ENCODE measurements around the gene TMEM123.

The TMEM123 gene

GRCh38 chr11:102396708-102397563 is 55.6 kb downstream of the TMEM123 start:
- no peak for TF ChIP-seq CTCF (IDR thresholded peaks at IDR 0.05; ENCODE audit: control insufficient read depth, insufficient read depth, low read depth, low read length, missing control alignments)
- DNase-seq (ENCODE audit: low read depth): no peak
- no peak overlapping the region for H3K4me3 ChIP-seq (ENCODE audit: control insufficient read depth, low read depth, low read length)

GRCh38 chr11:102395720-102396393 is 56.7 kb downstream of the TMEM123 start:
- no peak overlapping the region for H3K4me3 ChIP-seq (ENCODE audit: control insufficient read depth, low read depth, low read length)
- DNase-seq (ENCODE audit: low read depth): no peak
- TF ChIP-seq CTCF (IDR thresholded peaks at IDR 0.05; ENCODE audit: control insufficient read depth, insufficient read depth, low read depth, low read length, missing control alignments): no peak

GRCh38 chr11:102393272-102393730 is 59.3 kb downstream of the TMEM123 start:
- no peak overlapping the region for H3K4me3 ChIP-seq (ENCODE audit: control insufficient read depth, low read depth, low read length)
- DNase-seq (ENCODE audit: low read depth): no peak
- no peak for TF ChIP-seq CTCF (IDR thresholded peaks at IDR 0.05; ENCODE audit: control insufficient read depth, insufficient read depth, low read depth, low read length, missing control alignments)

- no peak for TF ChIP-seq CTCF (IDR thresholded peaks at IDR 0.05; ENCODE audit: control insufficient read depth, insufficient read depth, low read depth, low read length, missing control alignments)
- no peak for DNase-seq (ENCODE audit: low read depth)
- H3K4me3 ChIP-seq (ENCODE audit: control insufficient read depth, low read depth, low read length): no peak overlapping the region
Observed at GRCh38 chr11:102391549-102392237, 60.9 kb downstream of the TMEM123 start.

- H3K4me3 ChIP-seq (ENCODE audit: control insufficient read depth, low read depth, low read length): no peak overlapping the region
- peak; percentile 94 for TF ChIP-seq CTCF (IDR thresholded peaks at IDR 0.05; ENCODE audit: control insufficient read depth, insufficient read depth, low read depth, low read length, missing control alignments)
- peak; percentile 23 for DNase-seq (ENCODE audit: low read depth)
Observed at GRCh38 chr11:102390667-102391465, 61.7 kb downstream of the TMEM123 start.

- DNase-seq (ENCODE audit: low read depth): no peak
- H3K4me3 ChIP-seq (ENCODE audit: control insufficient read depth, low read depth, low read length): no peak overlapping the region
- no peak for TF ChIP-seq CTCF (IDR thresholded peaks at IDR 0.05; ENCODE audit: control insufficient read depth, insufficient read depth, low read depth, low read length, missing control alignments)
Observed at GRCh38 chr11:102389253-102389652, 63.3 kb downstream of the TMEM123 start.

All from AG09309 (cell line).